GM12878 (cell line): Measurements from ENCODE around the gene KLHL36. TPM values are rescaled to one million over a fixed set of nuclear protein-coding genes. Genes with fewer than 3 reads are reported as not detected.
A peak's percentile ranks its signal among the peaks of the same experiment; 100 is the strongest.

ENCODE experiments used
- ATAC-seq: fragments of 200-7000 bp; cut with Tn5 transposase; 3 replicates; pipeline ENCODE4 v1.9.1; 2020; ENCODE audit warnings: mild to moderate bottlenecking, moderate library complexity
- BruUV-seq: library from RNA; stranded (reverse); fragments of 400-500 nt; replicated peaks from 2 replicates; lab custom pipeline; 2021; lab: Mats Ljungman, UMichigan
- CTCF ChIA-PET: fragments of 300-600 bp; sonication (Branson Sonifier 250); formaldehyde crosslinking; extraction: SDS; loops from one replicate; lab custom pipeline; 2021; ENCODE audit warnings: inconsistent platforms; lab: Yijun Ruan, JAX
- POLR2A ChIA-PET: fragments of 350-600 bp; formaldehyde crosslinking; extraction: SDS; loops from one replicate; lab custom pipeline; 2021; ENCODE audit warnings: inconsistent platforms; lab: Charles Lee
- RAD21 ChIA-PET: fragments of 300-600 bp; sonication (Branson Sonifier 250); formaldehyde crosslinking; loops from one replicate; lab custom pipeline; 2023; ENCODE audit warnings: antibody characterized with exemption; ENCODE audit not compliant: unreplicated experiment; lab: Charles Lee
- SMC1A ChIA-PET: fragments of 300-600 bp; sonication (Branson Sonifier 250); formaldehyde crosslinking; loops from one replicate; lab custom pipeline; 2023; ENCODE audit not compliant: unreplicated experiment, uncharacterized antibody; lab: Charles Lee
- DNase-seq: peaks from one replicate; pipeline ENCODE4 v3.0.0-alpha.2; 2011; ENCODE audit warnings: low read depth, low spot score
- FAIRE-seq: peaks from 3 replicates; lab custom pipeline; 2011; peaks lifted over from hg19 to GRCh38; lab: Jason Lieb, UNC
- H2AFZ ChIP-seq: 2 replicates; pipeline ENCODE4 v1.6.0; 2011; ENCODE audit warnings: low read depth, low read length, control low read depth; ENCODE audit not compliant: control insufficient read depth
- H3K27ac ChIP-seq: 2 replicates; pipeline ENCODE4 v1.5.1; 2011; ENCODE audit warnings: control low read depth; ENCODE audit not compliant: control insufficient read depth, insufficient read depth
- H3K27me3 ChIP-seq, 2 experiments: replicated peaks in 1 of 2; 2 replicates each; pipeline versions ENCODE4 v1.6.0 to v1.6.1; 2011; ENCODE audit warnings: low read length in 1 of 2; ENCODE audit not compliant: control insufficient read depth in 2 of 2, insufficient read depth in 2 of 2
- H3K36me3 ChIP-seq, 2 experiments: 2 replicates each; pipeline ENCODE4 v1.5.1; 2011; ENCODE audit warnings: low read length in 1 of 2; ENCODE audit not compliant: control insufficient read depth in 2 of 2, insufficient read depth in 2 of 2
- H3K4me1 ChIP-seq: 2 replicates; pipeline ENCODE4 v1.6.1; 2011; ENCODE audit warnings: mild to moderate bottlenecking, low read length, moderate library complexity, mixed read lengths; ENCODE audit not compliant: control insufficient read depth, insufficient read depth
- H3K4me2 ChIP-seq: 2 replicates; pipeline ENCODE4 v1.6.0; 2011; ENCODE audit warnings: control low read depth; ENCODE audit not compliant: control insufficient read depth, insufficient read depth
- H3K4me3 ChIP-seq: fragments of 200-600 bp; sonication (generic); 2 replicates; pipeline ENCODE4 v1.5.1; 2016
- H3K79me2 ChIP-seq: 2 replicates; pipeline ENCODE4 v1.6.0; 2011; ENCODE audit warnings: low read length; ENCODE audit not compliant: control insufficient read depth, insufficient read depth
- H3K9ac ChIP-seq: 2 replicates; pipeline ENCODE4 v1.8.0; 2011; ENCODE audit warnings: low read length, control low read depth, mixed read lengths; ENCODE audit not compliant: control insufficient read depth, insufficient read depth
- H3K9me3 ChIP-seq: replicated peaks from 3 replicates; pipeline ENCODE4 v1.5.1; 2011; ENCODE audit warnings: mild to moderate bottlenecking, low read length; ENCODE audit not compliant: control insufficient read depth, insufficient read depth
- H4K20me1 ChIP-seq: 2 replicates; pipeline ENCODE4 v1.6.0; 2011; ENCODE audit not compliant: control insufficient read depth, insufficient read depth
- CHD2 ChIP-seq: IDR thresholded peaks from 2 replicates; pipeline ENCODE4 v1.6.1; 2011; ENCODE audit warnings: low read depth, low read length, improper control_type of control experiment, borderline replicate concordance
- EP300 ChIP-seq, 2 experiments: fragments of 150-350 bp in 1 of 2; IDR thresholded peaks; 2 replicates each; pipeline ENCODE4 v1.6.1; 2011 to 2012; ENCODE audit warnings: low read depth in 2 of 2, low read length in 2 of 2, borderline replicate concordance in 1 of 2, improper control_type of control experiment in 1 of 2, inconsistent platforms in 1 of 2; ENCODE audit not compliant: control insufficient read depth in 1 of 2
- GATAD2B ChIP-seq: fragments of 450-650 bp; conservative IDR thresholded peaks from 2 replicates; pipeline ENCODE4 v1.6.1; 2017; ENCODE audit warnings: low read depth, mild to moderate bottlenecking, moderate library complexity
- KLF5 ChIP-seq: fragments of 450-650 bp; IDR thresholded peaks from 2 replicates; pipeline ENCODE4 v1.6.1; 2014; ENCODE audit warnings: mild to moderate bottlenecking; ENCODE audit not compliant: partially characterized antibody
- SUZ12 ChIP-seq: fragments of 200-600 bp; sonication (generic); IDR thresholded peaks from one replicate; pipeline ENCODE4 v1.6.1; 2018; ENCODE audit warnings: antibody characterized with exemption, mild to moderate bottlenecking; ENCODE audit not compliant: unreplicated experiment
- TCF12 ChIP-seq: IDR thresholded peaks from 2 replicates; pipeline ENCODE4 v1.6.1; 2011; ENCODE audit warnings: low read depth, mild to moderate bottlenecking, low read length
- USF2 ChIP-seq: IDR thresholded peaks from 2 replicates; pipeline ENCODE4 v1.6.1; 2011; ENCODE audit warnings: low read depth, low read length, improper control_type of control experiment, borderline replicate concordance
- ZNF687 ChIP-seq: fragments of 450-650 bp; IDR thresholded peaks from 2 replicates; pipeline ENCODE4 v1.6.1; 2017; ENCODE audit warnings: mild to moderate bottlenecking, moderate library complexity
- WGBS: methylation state at CpG from one replicate; pipeline ENCODE4 v1.1.6; 2016; ENCODE audit warnings: low lambda C conversion rate; ENCODE audit not compliant: insufficient replicate concordance, insufficient coverage; ENCODE audit errors: missing lambda C conversion rate; 5-methylcytosine and 5-hydroxymethylcytosine counted together
- in situ Hi-C: fragments of 300-500 bp; cut with MboI; formaldehyde crosslinking; loops from 9 replicates; pipeline ENCODE4 v1.14.3; 2018; ENCODE audit warnings: mixed read lengths
- intact Hi-C: fragments of 100-400 bp; cut with micrococcal nuclease; formaldehyde crosslinking; loops from one replicate; pipeline ENCODE4 v1.14.2; 2022; ENCODE audit not compliant: unreplicated experiment
- polyA plus RNA-seq, 11 experiments: library from polyadenylated mRNA; depleted of rRNA in 4 of 11; unstranded in 6 of 11; stranded (reverse) in 5 of 11; fragments of >200 nt; fragmentation: Nextera tagmentation in 4 of 11; fragmentation: Illumina TruSeq in 1 of 11; extraction: Ambion mirVana in 4 of 11; extraction: Trizol in 1 of 11; gene quantifications; 1 replicate in 1 of 11; 2 replicates in 10 of 11; pipeline versions ENCODE4 v1.2.1 to v1.2.3, GENCODE V29; 2011 to 2016; ENCODE audit warnings: inconsistent platforms in 2 of 11, missing spikeins in 2 of 11, low read depth in 1 of 11
- total RNA-seq, 4 experiments: library from RNA; depleted of rRNA in 3 of 4; stranded (reverse); fragments of >200 nt in 3 of 4; fragmentation: Illumina TruSeq in 1 of 4; extraction: Trizol in 1 of 4; gene quantifications; 2 replicates each; pipeline versions ENCODE4 v1.2.1 to v1.2.3, GENCODE V29; 2013 to 2021
- TF ChIP-seq, protein P1 (sequence below): IDR thresholded peaks from 2 replicates; pipeline ENCODE4 v1.6.1; 2012; ENCODE audit warnings: low read depth, low read length, improper control_type of control experiment
- TF ChIP-seq, protein P2 (sequence below): IDR thresholded peaks from 2 replicates; pipeline ENCODE4 v1.6.1; 2011; ENCODE audit warnings: borderline replicate concordance, low read depth, mild to moderate bottlenecking, moderate library complexity, mixed read lengths, low read length; ENCODE audit not compliant: insufficient read depth; ENCODE audit errors: extremely low read length
- TF ChIP-seq, protein P3 (sequence below): fragments of 450-650 bp; IDR thresholded peaks from 2 replicates; pipeline ENCODE4 v1.6.1; 2017; ENCODE audit warnings: mild to moderate bottlenecking, low read depth, inconsistent platforms; ENCODE audit not compliant: poor library complexity, severe bottlenecking

The KLHL36 gene
- total and polyA plus RNA-seq, 10 of the 15 experiments (the other 5 are each of a cell fraction or from before 2014, with no cell fraction given) = 2.6 to 45.3 (median 16.8) TPM

GRCh38 chr16:84649511-84649861 lies 1.2 kb downstream of the KLHL36 start:
- no peaks in the 10 kb centered on the region for H4K20me1 ChIP-seq
- H3K36me3 ChIP-seq = peaks cover 0 to 12% of the 10 kb centered on the region in 2 experiments; a peak in 3 of 4 replicates
- H3K4me1 ChIP-seq = peaks cover 8% of the 10 kb centered on the region
- 82% methylated on average over 10 of the region's 11 CpGs for WGBS
- peak overlapping the region; percentile 86 for H3K9ac ChIP-seq
- CTCF ChIA-PET = interaction anchor here (1.7 kb wide), 1 partner anchor 27 kb away, joined by 7 read pairs; no protein-coding TSS in a partner anchor
- H3K27me3 ChIP-seq = no peaks in the 10 kb centered on the region
- H3K4me2 ChIP-seq = peak overlapping the region; percentile 83
- no TSS peak for BruUV-seq
- H2AFZ ChIP-seq = no peak overlapping the region
- intact Hi-C loops (no loop called here), in situ Hi-C loops (loop anchor here (25.0 kb wide), 1 partner anchor 313 kb away; no protein-coding TSS in a partner anchor)
- no peak for ATAC-seq
- SMC1A ChIA-PET = interaction anchor here (0.9 to 1.3 kb wide), 3 partner anchors 14 to 89 kb away, joined by 3 to 4 read pairs (median 3); no protein-coding TSS in a partner anchor
- no peak for DNase-seq
- H3K79me2 ChIP-seq = peaks cover 17% of the 10 kb centered on the region
- peak overlapping the region; percentile 81 for H3K4me3 ChIP-seq
- no peak for FAIRE-seq
- H3K9me3 ChIP-seq = no peaks in the 10 kb centered on the region
- POLR2A ChIA-PET = interaction anchor here (0.7 to 2.0 kb wide), 6 partner anchors 12 to 68 kb away, joined by 3 to 10 read pairs (median 4); no protein-coding TSS in a partner anchor
- RAD21 ChIA-PET = interaction anchor here (0.9 to 2.3 kb wide), 3 partner anchors 14 to 103 kb away, joined by 3 to 6 read pairs (median 6); no protein-coding TSS in a partner anchor
- no peak overlapping the region for H3K27ac ChIP-seq
- TF ChIP-seq, protein P1, sequence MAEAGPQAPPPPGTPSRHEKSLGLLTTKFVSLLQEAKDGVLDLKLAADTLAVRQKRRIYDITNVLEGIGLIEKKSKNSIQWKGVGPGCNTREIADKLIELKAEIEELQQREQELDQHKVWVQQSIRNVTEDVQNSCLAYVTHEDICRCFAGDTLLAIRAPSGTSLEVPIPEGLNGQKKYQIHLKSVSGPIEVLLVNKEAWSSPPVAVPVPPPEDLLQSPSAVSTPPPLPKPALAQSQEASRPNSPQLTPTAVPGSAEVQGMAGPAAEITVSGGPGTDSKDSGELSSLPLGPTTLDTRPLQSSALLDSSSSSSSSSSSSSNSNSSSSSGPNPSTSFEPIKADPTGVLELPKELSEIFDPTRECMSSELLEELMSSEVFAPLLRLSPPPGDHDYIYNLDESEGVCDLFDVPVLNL = no peak
- TF ChIP-seq EP300 (IDR thresholded peaks at IDR 0.05; ENCODE audit: borderline replicate concordance in 1 of 2, control insufficient read depth in 1 of 2, low read depth in 2 of 2, low read length in 2 of 2) = no peak
- TF ChIP-seq GATAD2B = no peak
- TF ChIP-seq KLF5 = no peak
- no peak for TF ChIP-seq SUZ12
- no peak for TF ChIP-seq USF2
- no peak for TF ChIP-seq TCF12
- no peak for TF ChIP-seq ZNF687
- TF ChIP-seq CHD2 = no peak
- TF ChIP-seq, protein P2, sequence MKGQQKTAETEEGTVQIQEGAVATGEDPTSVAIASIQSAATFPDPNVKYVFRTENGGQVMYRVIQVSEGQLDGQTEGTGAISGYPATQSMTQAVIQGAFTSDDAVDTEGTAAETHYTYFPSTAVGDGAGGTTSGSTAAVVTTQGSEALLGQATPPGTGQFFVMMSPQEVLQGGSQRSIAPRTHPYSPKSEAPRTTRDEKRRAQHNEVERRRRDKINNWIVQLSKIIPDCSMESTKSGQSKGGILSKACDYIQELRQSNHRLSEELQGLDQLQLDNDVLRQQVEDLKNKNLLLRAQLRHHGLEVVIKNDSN = no peak
- TF ChIP-seq, protein P3, sequence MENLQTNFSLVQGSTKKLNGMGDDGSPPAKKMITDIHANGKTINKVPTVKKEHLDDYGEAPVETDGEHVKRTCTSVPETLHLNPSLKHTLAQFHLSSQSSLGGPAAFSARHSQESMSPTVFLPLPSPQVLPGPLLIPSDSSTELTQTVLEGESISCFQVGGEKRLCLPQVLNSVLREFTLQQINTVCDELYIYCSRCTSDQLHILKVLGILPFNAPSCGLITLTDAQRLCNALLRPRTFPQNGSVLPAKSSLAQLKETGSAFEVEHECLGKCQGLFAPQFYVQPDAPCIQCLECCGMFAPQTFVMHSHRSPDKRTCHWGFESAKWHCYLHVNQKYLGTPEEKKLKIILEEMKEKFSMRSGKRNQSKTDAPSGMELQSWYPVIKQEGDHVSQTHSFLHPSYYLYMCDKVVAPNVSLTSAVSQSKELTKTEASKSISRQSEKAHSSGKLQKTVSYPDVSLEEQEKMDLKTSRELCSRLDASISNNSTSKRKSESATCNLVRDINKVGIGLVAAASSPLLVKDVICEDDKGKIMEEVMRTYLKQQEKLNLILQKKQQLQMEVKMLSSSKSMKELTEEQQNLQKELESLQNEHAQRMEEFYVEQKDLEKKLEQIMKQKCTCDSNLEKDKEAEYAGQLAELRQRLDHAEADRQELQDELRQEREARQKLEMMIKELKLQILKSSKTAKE = no peak
